ENCODE measurements around the gene SLC6A9.

GRCh38 chr1:43998000-43998378 is 33.3 kb downstream of the SLC6A9 start:
- TF ChIP-seq, protein P1, sequence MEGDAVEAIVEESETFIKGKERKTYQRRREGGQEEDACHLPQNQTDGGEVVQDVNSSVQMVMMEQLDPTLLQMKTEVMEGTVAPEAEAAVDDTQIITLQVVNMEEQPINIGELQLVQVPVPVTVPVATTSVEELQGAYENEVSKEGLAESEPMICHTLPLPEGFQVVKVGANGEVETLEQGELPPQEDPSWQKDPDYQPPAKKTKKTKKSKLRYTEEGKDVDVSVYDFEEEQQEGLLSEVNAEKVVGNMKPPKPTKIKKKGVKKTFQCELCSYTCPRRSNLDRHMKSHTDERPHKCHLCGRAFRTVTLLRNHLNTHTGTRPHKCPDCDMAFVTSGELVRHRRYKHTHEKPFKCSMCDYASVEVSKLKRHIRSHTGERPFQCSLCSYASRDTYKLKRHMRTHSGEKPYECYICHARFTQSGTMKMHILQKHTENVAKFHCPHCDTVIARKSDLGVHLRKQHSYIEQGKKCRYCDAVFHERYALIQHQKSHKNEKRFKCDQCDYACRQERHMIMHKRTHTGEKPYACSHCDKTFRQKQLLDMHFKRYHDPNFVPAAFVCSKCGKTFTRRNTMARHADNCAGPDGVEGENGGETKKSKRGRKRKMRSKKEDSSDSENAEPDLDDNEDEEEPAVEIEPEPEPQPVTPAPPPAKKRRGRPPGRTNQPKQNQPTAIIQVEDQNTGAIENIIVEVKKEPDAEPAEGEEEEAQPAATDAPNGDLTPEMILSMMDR (IDR thresholded peaks at IDR 0.05; ENCODE audit: poor library complexity) = no peak
- no peak for TF ChIP-seq EZH2phosphoT487 (IDR thresholded peaks at IDR 0.05; ENCODE audit: low read depth, severe bottlenecking, unreplicated experiment)

All from hepatocyte (in vitro differentiated cells).